K562 (cell line): ENCODE results near the gene MYL5. TPM values are rescaled to one million over a fixed set of nuclear protein-coding genes. Genes with fewer than 3 reads are reported as not detected.

Source experiments
- BACH1 ChIP-seq: fragments of 200-800 bp; sonication (Bioruptor generic); IDR thresholded peaks from 2 replicates; pipeline ENCODE4 v1.6.1; 2016; ENCODE audit warnings: missing genetic modification characterization, missing compliant biosample characterization
- BDP1 ChIP-seq: IDR thresholded peaks from 3 replicates; pipeline ENCODE4 v1.6.1; 2011; ENCODE audit not compliant: insufficient read length, insufficient read depth
- DNMT1 ChIP-seq: fragments of 450-650 bp; IDR thresholded peaks from 2 replicates; pipeline ENCODE4 v1.6.1; 2016; ENCODE audit warnings: antibody characterized with exemption, mild to moderate bottlenecking
- EWSR1 ChIP-seq: fragments of 450-650 bp; IDR thresholded peaks from 2 replicates; pipeline ENCODE4 v1.6.1; 2018; ENCODE audit warnings: borderline replicate concordance, mild to moderate bottlenecking, low read depth, moderate library complexity; ENCODE audit not compliant: partially characterized antibody
- HLTF ChIP-seq: fragments of 450-650 bp; IDR thresholded peaks from 2 replicates; pipeline ENCODE4 v1.6.1; 2016
- ZNF584 ChIP-seq: fragments of 200-800 bp; sonication (Bioruptor generic); IDR thresholded peaks from 2 replicates; pipeline ENCODE4 v1.6.1; 2016; ENCODE audit warnings: low read depth, mild to moderate bottlenecking, missing genetic modification characterization, missing compliant biosample characterization
- polyA plus RNA-seq, 8 experiments: library from polyadenylated mRNA; depleted of rRNA in 4 of 8; stranded (reverse) in 5 of 8; unstranded in 3 of 8; fragments of >200 nt; fragmentation: Nextera tagmentation in 2 of 8; fragmentation: Illumina TruSeq in 1 of 8; extraction: Ambion mirVana in 2 of 8; extraction: Trizol in 1 of 8; gene quantifications; 2 replicates each; pipeline versions ENCODE4 v1.2.1 to v1.2.3, GENCODE V29; 2011 to 2014; ENCODE audit warnings: inconsistent platforms in 1 of 8, missing spikeins in 1 of 8
- total RNA-seq, 7 experiments: library from RNA; depleted of rRNA in 6 of 7; stranded (reverse); fragments of >200 nt in 6 of 7; fragmentation: Illumina TruSeq in 2 of 7; extraction: Trizol in 2 of 7; gene quantifications; 2 replicates each; pipeline versions ENCODE4 v1.2.1 to v1.2.3, GENCODE V29; 2011 to 2021; ENCODE audit warnings: low replicate concordance in 1 of 7
- TF ChIP-seq, protein P1 (sequence below): IDR thresholded peaks from 2 replicates; pipeline ENCODE4 v1.6.1; 2011; ENCODE audit not compliant: insufficient read length; ENCODE audit errors: extremely low read depth
- TF ChIP-seq, protein P2 (sequence below): IDR thresholded peaks from 2 replicates; pipeline ENCODE4 v1.6.1; 2011; ENCODE audit warnings: borderline replicate concordance, low read depth, mild to moderate bottlenecking, moderate library complexity, low read length; ENCODE audit not compliant: insufficient read depth, poor library complexity, severe bottlenecking
- TF ChIP-seq, protein P3 (sequence below): sonication (generic); formaldehyde crosslinking; IDR thresholded peaks from 2 replicates; pipeline ENCODE4 v1.8.0; 2022; ENCODE audit warnings: missing genetic modification reagents, mild to moderate bottlenecking, borderline replicate concordance

MYL5 gene
- total and polyA plus RNA-seq, 9 of the 15 experiments (the other 6 are each of a cell fraction or from before 2014, with no cell fraction given) = 1.4 to 10.0 (median 4.1) TPM

DNA sequence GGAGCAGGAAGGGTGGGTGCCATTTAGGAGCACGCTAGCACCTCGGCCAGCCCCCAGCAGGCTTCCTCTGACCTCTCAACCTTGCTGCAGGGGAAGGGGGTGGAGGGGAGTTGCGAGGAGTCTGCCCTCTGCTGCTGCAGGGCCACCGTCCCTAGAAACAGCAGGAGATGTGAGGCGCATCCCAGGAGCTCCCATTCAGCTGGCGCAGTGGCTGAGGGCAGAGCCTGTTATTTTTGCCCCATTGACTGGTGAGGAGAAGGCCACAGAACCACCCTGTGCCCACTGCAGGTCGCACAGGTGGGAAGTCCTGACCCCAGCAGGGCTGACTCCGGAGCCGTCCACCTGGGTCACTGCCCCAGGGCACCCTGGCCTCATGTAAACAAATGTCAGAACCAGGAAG lies 40.9 kb upstream of the MYL5 start (continued):
- TF ChIP-seq, protein P1, sequence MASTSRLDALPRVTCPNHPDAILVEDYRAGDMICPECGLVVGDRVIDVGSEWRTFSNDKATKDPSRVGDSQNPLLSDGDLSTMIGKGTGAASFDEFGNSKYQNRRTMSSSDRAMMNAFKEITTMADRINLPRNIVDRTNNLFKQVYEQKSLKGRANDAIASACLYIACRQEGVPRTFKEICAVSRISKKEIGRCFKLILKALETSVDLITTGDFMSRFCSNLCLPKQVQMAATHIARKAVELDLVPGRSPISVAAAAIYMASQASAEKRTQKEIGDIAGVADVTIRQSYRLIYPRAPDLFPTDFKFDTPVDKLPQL = no peak
- TF ChIP-seq BDP1 (no peak), EWSR1 (no peak), HLTF (no peak), BACH1 (tag) (no peak), DNMT1 (no peak), ZNF584 (CRISPR knock-in tag) (no peak)
- TF ChIP-seq, protein P2, sequence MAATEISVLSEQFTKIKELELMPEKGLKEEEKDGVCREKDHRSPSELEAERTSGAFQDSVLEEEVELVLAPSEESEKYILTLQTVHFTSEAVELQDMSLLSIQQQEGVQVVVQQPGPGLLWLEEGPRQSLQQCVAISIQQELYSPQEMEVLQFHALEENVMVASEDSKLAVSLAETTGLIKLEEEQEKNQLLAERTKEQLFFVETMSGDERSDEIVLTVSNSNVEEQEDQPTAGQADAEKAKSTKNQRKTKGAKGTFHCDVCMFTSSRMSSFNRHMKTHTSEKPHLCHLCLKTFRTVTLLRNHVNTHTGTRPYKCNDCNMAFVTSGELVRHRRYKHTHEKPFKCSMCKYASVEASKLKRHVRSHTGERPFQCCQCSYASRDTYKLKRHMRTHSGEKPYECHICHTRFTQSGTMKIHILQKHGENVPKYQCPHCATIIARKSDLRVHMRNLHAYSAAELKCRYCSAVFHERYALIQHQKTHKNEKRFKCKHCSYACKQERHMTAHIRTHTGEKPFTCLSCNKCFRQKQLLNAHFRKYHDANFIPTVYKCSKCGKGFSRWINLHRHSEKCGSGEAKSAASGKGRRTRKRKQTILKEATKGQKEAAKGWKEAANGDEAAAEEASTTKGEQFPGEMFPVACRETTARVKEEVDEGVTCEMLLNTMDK = no peak
- TF ChIP-seq, protein P3, sequence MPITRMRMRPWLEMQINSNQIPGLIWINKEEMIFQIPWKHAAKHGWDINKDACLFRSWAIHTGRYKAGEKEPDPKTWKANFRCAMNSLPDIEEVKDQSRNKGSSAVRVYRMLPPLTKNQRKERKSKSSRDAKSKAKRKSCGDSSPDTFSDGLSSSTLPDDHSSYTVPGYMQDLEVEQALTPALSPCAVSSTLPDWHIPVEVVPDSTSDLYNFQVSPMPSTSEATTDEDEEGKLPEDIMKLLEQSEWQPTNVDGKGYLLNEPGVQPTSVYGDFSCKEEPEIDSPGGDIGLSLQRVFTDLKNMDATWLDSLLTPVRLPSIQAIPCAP (CRISPR knock-in tag) = no peak
